ENCODE data around the gene SETD4.
"Not testable (repeated sequence)": the region's sequence is repeated elsewhere in the genome, so short reads cannot be mapped to it uniquely, and the experiment has no call there.

SETD4 gene

GRCh38 chr21:36077758-36078157 lies 17.4 kb upstream of the SETD4 start:
- DNase-seq: no peak

DNA sequence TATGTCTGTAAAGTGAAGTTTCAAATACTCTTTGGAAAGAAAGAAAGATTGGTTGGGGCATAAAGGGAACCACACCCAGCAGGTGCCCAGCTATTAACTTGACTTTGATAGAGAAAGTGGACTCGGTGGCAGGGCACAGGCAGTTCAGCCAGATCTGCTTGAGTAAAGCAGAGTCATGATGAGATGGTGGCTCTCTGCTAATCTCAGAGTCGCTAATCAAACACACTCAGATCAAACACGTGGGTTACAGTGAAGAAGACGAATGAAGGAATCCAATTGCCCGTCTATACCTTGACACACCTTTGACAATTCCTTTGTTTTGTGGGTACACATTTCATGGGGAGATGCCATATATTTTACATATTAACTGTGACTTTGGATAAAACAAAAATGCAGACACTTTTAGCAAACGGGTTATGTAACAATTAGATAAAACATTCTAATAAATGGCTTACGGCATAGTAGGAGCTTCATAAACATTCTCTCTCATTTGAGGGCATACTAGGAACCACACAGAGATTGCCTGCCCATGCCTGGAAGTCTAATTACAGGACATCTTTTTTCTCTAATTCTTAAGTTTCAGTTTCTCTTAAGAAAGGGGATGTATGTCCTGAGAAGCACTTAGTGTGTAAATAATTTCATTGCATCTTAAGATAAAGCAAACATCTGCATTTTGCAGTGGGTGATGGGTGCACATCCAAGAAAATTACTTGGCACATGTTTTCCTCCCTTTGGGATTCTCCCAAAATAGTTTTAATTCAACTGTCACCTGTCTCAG lies 16.7 kb upstream of the SETD4 start:
- DNase-seq: no peak

DNA sequence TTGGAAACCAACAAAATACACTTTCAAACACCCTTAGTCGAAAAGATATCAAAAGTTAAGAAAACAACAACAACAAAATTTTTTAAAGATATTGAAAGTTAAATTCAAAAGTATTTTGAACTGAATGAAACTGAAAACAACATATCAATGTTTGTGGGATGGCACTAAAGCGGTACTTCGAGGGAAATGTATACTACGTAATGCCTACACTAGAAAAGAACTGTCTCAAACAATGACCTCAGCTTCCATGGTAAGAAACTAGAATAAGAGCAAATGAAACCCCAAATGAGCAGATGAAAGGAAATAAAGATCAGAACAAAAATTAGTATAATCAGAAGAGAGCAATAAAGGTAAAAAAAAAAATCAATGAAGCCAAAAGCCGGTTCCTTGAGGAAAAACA lies 15.6 kb upstream of the SETD4 start:
- no peak for DNase-seq

- no peak for DNase-seq
Observed at GRCh38 chr21:36075171-36075570, 14.8 kb upstream of the SETD4 start.

- not testable (repeated sequence) for DNase-seq
Observed at GRCh38 chr21:36073911-36074310, 13.6 kb upstream of the SETD4 start.

GRCh38 chr21:36073181-36073580 lies 12.9 kb upstream of the SETD4 start:
- DNase-seq: no peak

DNA sequence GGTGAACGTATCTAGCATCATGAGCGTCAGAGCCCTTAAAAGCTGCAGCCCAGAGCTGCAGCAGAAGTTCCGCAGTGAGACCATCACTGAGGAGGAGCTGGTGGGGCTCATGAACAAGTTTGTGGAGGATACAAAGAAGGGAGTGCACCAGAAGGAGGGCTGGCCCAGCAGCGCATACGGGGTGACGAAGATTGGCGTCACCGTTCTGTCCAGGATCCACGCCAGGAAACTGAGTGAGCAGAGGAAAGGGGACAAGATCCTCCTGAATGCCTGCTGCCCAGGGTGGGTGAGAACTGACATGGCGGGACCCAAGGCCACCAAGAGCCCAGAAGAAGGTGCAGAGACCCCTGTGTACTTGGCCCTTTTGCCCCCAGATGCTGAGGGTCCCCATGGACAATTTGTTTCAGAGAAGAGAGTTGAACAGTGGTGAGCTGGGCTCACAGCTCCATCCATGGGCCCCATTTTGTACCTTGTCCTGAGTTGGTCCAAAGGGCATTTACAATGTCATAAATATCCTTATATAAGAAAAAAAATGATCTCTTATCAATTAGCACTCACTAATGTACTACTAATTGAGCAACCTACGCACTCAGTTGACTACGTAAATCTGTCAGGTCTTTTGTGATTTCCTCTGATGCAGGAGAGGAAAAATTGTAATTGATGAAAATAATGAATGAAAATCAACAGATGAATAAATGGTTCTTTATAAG lies 12.3 kb upstream of the SETD4 start:
- no peak for DNase-seq

GRCh38 chr21:36070999-36071398 lies 10.7 kb upstream of the SETD4 start:
- DNase-seq: no peak

DNA sequence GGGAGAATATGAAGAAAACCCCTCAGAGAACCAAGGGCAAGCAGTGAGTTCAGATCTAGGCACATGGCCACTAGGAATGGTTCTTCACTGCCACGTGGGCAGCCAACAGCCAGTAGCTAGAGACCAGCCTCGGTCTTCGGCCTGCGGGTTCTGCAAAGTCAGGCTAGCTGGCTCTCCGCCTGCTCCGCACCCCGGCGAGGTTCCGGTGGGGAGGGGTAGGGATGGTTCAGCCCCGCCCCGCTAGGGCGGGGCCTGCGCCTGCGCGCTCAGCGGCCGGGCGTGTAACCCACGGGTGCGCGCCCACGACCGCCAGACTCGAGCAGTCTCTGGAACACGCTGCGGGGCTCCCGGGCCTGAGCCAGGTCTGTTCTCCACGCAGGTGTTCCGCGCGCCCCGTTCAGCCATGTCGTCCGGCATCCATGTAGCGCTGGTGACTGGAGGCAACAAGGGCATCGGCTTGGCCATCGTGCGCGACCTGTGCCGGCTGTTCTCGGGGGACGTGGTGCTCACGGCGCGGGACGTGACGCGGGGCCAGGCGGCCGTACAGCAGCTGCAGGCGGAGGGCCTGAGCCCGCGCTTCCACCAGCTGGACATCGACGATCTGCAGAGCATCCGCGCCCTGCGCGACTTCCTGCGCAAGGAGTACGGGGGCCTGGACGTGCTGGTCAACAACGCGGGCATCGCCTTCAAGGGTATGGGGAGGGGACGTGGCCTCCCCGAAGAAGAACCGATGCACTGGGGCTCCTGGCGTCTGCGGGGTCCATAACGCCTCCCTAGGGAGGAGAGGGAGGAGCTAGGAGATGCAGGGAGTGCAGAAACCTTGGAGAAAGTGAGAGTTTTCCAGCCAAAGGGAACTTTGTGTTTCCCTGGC lies 9.6 kb upstream of the SETD4 start, which contains the start of gene CBR1:
Gene CBR1, plus strand, starts transcription at position 312 of the 871 bp plus-strand sequence. Its CDS starts 92 bp downstream, at position 404.
- peak; percentile 96 for DNase-seq

DNA sequence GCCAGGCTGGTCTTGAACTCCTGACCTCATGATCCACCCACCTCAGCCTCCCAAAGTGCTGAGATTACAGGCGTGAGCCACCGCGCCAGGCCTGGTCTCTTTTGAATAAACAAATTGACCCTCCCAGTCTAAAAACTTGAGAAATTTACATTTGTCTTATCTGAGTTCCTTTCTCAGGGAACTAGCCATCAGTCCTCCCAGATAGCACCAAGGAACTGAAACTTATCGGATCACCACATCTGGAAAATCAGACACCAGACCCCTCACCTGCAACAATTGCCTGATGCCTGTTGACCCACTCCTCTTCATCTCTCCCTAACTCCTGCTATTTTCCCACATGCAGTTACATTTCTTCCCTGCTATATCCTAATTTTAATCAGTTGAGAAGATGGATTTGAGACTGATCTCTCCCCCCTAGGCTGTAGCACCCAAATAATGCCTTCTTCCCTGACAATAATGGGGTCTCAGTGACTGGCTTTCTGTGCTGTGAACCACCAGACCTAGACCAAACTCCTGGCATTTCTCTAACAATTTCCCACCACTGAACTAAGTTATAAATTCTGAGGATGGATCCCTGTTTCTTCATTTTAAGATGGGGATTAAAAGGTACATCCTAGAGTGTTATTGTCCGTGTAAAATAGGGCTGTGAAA lies 8.5 kb upstream of the SETD4 start:
- no peak for DNase-seq

DNA sequence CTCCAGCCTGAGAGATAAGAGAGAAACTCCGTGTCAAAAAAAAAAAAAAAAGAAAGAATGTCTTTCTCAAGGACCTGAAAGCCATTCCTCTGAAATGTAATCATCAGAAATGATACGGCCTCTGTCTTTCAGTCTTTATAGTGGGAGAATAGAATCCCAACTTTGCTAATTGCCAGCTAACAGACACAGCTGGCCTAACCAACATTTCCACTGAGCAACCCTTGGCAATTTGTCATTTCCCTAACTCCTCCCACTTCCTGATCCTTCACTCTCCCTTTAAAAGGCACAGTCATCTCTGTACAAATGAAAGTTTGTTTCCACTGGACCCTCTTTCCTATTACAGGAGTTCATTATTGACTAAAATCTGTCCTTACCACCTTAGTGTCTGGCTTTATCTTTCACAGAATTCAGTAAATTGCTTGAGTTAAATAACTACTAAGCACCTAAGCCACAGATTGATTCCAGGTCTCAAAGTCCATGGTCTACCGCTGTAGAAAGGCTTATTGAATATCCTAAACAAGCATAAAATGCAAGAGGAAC lies 5.2 kb upstream of the SETD4 start:
- peak; percentile 54 for DNase-seq

- no peak for DNase-seq
Observed at GRCh38 chr21:36064085-36064460, 3.7 kb upstream of the SETD4 start.

GRCh38 chr21:36063375-36064084 lies 3.2 kb upstream of the SETD4 start:
- no peak for DNase-seq

GRCh38 chr21:36061445-36061844 lies 1.1 kb upstream of the SETD4 start:
- DNase-seq: no peak

GRCh38 chr21:36059823-36060158 lies 535 bp downstream of the SETD4 start:
- no peak for DNase-seq

DNA sequence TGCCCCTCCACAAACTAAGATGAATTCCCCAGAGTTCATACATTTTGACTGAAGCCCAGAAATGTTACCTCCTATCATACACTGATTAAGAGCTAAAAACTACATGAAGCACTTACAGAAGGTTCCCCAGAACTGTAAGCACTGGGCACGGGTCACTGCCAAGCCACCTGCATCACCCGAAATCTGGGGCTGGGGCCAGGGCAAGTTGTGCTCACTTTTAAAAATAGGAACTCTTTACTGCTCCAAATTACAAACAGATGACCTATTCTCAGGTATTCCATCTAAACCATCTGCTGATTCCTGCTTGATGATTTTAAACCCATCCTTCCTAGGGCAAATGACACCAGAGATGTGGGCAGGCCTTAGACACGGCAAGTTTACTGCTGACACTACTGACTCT lies 4.8 kb downstream of the SETD4 start:
- DNase-seq: no peak

- DNase-seq: no peak
Observed at GRCh38 chr21:36053715-36054062, 6.6 kb downstream of the SETD4 start.

- no peak for DNase-seq
Observed at GRCh38 chr21:36052860-36053714, 7.2 kb downstream of the SETD4 start.

GRCh38 chr21:36048357-36048756 lies 12.0 kb downstream of the SETD4 start:
- DNase-seq: no peak

GRCh38 chr21:36047139-36047538 lies 13.2 kb downstream of the SETD4 start:
- no peak for DNase-seq

GRCh38 chr21:36045993-36046392 lies 14.3 kb downstream of the SETD4 start:
- no peak for DNase-seq

Data from NCI-H69 (cell line).